ENCODE data around the gene UNC5B. TPM values are rescaled to one million over a fixed set of nuclear protein-coding genes. Genes with fewer than 3 reads are reported as not detected.

UNC5B gene
- total RNA-seq, 1 experiment from 2014 or later: 11.4 TPM

DNA sequence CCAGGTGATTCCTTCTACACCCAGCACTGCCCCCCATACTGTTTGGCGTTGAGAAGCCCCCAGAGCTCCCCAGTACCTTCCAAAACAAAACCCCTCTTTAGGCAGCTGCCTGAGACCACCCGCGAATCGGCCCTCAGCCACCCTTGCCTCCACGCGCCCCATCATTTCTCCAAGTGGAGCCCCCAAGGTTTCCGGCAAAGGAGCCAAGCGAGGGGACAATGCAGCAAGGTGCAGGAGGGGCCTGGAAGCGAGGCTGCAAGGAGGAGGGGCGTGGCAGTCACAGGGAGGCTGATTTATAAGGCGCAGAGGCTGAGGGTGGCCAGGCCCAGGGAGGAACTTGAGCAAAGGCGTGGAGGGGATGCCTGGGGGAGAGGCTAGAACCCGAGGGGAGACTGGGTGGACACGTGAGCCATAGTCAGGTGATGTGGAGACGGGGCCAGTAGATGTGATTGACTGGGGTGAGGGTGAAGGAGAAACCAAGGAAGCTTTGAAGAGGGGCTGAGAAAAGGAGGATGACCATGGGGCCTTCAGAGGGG, 122.9 kb downstream of the UNC5B start:
- no peaks in the 10 kb centered on the region for H3K27me3 ChIP-seq

GRCh38 chr10:71336632-71337031, 124.3 kb downstream of the UNC5B start:
- Histone ChIP-seq H3K36me3 (no peaks in the 10 kb centered on the region), H3K9me3 (no peaks in the 10 kb centered on the region), H3K4me3 (no peak overlapping the region), H3K27me3 (no peaks in the 10 kb centered on the region)
- DNase-seq: no peak

More for the DNA sequence above, 122.9 kb downstream of the UNC5B start:
- no peak overlapping the region for H3K4me3 ChIP-seq
- H3K9me3 ChIP-seq: no peaks in the 10 kb centered on the region
- no peaks in the 10 kb centered on the region for H3K36me3 ChIP-seq
- no peak for DNase-seq

- no peak for DNase-seq
- no peaks in the 10 kb centered on the region for H3K36me3 ChIP-seq
- H3K4me3 ChIP-seq: no peak overlapping the region
- H3K27me3 ChIP-seq: no peaks in the 10 kb centered on the region
- H3K9me3 ChIP-seq: no peaks in the 10 kb centered on the region
Observed at GRCh38 chr10:71337219-71337701, 124.9 kb downstream of the UNC5B start.

GRCh38 chr10:71338728-71339495, 126.5 kb downstream of the UNC5B start:
- no peaks in the 10 kb centered on the region for H3K36me3 ChIP-seq
- no peaks in the 10 kb centered on the region for H3K9me3 ChIP-seq
- DNase-seq: no peak
- no peaks in the 10 kb centered on the region for H3K27me3 ChIP-seq
- H3K4me3 ChIP-seq: no peak overlapping the region

DNA sequence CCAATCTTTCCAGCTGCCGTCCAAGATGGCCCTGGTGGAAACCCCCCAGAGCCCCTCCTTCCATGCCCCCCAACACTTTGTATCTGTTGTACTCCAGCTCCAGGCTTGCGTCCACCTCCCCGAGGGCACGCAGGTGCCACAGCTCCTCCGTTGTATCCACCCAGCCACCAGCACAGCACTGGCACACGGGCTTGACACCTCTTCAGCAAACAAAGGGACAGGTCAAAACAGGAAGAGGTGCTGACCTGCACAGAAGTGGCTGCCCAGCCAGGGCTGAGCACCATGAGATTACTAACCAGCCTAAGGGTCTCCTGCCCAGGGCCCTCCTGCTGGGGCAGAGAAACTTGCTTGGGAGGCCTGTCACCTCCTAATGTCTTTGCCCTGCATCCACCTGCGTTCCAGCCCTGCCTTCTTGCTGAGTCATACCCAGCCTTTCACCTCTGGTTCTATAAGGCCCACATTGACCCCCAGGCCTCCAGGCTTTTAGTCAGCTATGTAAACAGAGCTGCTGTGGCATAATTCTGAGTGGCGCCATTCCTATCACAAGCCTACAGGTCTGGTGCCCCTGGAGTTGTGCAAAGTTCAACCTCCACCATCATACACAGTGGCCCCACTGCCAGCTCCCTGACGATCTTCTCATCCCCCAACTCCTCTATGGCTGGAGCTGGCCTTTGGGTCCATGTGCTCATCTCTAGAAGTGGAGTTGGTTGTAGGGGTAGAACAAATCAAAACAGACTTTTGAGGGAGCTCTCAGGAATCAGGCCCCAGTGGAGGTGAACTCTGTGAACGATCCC, 127.6 kb downstream of the UNC5B start:
- DNase-seq: no peak
- no peaks in the 10 kb centered on the region for H3K36me3 ChIP-seq
- H3K27me3 ChIP-seq: no peaks in the 10 kb centered on the region

GRCh38 chr10:71342573-71343391, 130.4 kb downstream of the UNC5B start:
- no peak for DNase-seq
- Histone ChIP-seq H3K36me3 (no peaks in the 10 kb centered on the region), H3K9me3 (no peaks in the 10 kb centered on the region), H3K4me3 (no peak overlapping the region), H3K27me3 (no peaks in the 10 kb centered on the region)

More for the DNA sequence above, 127.6 kb downstream of the UNC5B start:
- Histone ChIP-seq H3K4me3 (no peak overlapping the region), H3K9me3 (no peaks in the 10 kb centered on the region)

DNA sequence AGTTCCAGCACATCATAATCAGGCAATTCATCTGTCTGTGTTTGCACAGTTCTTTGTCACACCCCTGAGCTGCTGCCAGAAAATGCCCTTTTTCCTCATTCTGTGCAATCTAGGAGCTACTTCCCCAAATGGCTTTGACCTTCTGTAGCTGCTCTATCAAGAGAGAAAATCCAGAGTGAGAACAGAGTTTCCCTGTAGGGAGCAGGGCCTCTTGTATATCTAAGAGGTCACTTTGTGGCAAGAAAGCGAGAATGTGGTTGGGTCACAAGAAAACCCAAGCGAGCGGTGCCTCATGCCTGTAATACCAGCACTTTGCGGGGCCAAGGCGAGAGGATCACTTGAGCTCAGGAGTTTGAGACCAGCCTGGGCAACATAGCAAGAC, 131.0 kb downstream of the UNC5B start:
- Histone ChIP-seq H3K27me3 (no peaks in the 10 kb centered on the region), H3K9me3 (no peaks in the 10 kb centered on the region), H3K4me3 (no peak overlapping the region), H3K36me3 (no peaks in the 10 kb centered on the region)
- no peak for DNase-seq

DNA sequence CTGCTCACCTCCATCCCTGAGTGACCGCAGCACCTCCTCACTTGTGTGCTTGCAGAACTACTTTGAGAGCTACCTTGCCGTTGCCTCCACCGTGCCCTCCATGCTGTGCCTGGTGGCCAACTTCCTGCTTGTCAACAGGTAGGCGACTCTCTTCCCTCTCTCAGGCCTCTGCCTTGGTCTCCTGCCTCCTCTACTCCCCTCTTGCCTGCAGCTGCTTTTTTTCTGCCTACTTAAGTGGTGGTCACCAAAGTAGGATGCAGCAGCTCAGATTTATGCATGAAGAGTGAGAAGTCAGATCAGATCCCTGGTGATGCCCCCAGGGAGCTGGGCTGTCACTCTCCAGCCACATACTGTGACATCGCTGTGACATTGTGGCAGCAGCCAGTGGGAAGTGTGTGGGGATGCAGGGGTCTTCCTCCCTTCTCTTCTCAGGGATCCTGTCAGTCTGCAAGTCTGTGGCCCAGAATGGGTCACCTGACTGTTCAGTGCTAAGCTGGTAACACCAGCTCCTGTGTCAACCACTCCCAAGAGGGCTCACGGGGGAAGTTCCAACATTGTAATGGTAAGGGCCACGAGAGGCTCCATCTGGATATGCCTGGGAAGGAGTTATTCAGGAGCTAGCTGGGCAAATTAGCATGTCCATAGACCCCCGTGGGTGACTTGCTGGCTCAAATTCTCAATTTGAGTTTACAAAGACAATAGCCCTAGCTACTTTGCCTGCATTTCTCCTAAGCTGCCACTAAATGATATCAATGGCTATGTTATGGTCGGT, 132.0 kb downstream of the UNC5B start:
- Histone ChIP-seq H3K9me3 (no peaks in the 10 kb centered on the region), H3K36me3 (no peaks in the 10 kb centered on the region), H3K27me3 (no peaks in the 10 kb centered on the region), H3K4me3 (no peak overlapping the region)
- no peak for DNase-seq

DNA sequence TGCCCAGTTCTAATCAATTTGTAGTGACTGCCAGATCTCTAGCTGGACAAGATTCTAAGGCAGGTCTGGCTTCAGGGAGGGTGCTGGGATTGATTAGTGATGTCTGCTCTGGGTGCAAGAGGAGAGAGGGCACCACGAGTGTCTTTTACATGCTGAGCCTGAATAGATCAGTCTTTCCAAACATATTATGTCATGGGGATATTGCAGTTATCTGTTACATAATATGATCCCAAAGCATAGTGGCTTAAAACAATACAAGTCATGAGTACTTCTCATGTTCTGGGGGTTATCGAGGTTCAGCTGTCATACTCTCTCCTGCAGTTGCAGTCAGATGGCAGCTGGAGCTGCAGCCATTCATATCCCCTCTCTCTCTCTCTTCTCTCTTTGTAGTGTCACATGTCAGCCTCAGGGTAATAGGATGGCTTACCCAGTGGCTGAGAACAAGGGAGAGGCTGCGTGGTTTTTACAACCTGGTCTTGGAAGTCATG, 132.7 kb downstream of the UNC5B start:
- Histone ChIP-seq H3K4me3 (no peak overlapping the region), H3K36me3 (no peaks in the 10 kb centered on the region), H3K27me3 (no peaks in the 10 kb centered on the region), H3K9me3 (no peaks in the 10 kb centered on the region)
- no peak for DNase-seq

- no peak for DNase-seq
- Histone ChIP-seq H3K27me3 (no peaks in the 10 kb centered on the region), H3K36me3 (no peaks in the 10 kb centered on the region), H3K4me3 (no peak overlapping the region), H3K9me3 (no peaks in the 10 kb centered on the region)
Observed at GRCh38 chr10:71345694-71346093, 133.3 kb downstream of the UNC5B start.

DNA sequence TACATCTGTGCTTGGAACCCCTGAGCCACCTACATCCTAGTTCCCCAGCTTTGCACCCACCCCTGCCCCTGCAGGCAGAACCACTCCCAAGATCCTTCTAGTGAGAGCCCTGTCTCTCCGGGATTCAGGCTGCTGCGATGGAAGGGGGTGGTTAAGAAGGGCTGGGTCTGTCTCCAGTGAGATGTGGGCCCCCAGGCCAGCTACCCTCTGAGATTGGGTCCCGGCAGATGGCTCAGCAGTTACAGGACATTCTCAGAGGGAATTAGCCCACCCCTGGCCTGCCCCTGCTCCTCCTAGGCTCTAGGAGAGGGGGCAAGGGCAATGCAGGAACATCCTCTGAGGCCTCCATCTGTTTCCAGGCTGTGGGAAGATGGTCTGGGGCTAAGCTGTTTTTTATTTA, 134.4 kb downstream of the UNC5B start:
- no peaks in the 10 kb centered on the region for H3K27me3 ChIP-seq
- DNase-seq: no peak
- H3K9me3 ChIP-seq: no peaks in the 10 kb centered on the region
- no peak overlapping the region for H3K4me3 ChIP-seq
- H3K36me3 ChIP-seq: no peaks in the 10 kb centered on the region

DNA sequence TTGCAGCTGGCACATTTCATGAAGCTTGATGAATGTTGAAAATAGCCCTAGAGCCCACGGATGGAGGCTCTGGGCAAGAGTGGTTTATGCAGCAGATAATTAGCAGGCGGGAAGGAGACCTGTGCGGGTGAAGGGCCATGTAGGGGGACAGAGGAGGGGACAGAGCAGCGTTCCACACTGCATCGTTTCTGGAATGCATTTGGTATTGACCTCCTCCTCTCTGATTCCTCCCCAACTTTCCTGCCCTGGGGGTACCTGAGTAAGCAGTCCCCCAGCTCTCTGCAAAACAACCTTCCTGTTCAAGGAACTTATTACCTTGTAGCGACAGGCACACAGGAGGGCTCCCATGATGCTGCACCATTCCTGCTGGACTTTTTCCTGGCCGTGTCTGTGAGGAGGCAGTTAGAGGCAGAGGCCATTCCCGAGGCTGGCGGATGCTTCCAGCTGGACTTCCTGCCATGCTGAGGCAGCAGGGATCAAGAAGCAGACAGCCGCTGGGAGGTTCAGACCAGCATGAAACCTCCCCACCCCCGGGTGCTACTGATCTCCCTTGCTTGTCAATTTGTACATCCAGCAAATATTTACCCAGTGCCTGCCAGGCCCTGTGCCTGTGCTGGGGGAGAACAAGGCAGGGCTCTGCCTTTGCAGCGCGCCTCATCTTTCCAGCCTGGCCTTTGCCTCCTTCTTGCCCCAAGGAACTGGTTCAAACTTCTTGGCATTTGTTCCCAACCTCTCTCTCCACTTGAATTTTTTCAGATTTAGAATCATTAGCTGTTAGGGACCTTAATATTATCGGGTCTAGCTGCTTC, 135.4 kb downstream of the UNC5B start:
- Histone ChIP-seq H3K4me3 (no peak overlapping the region), H3K36me3 (no peaks in the 10 kb centered on the region), H3K27me3 (no peaks in the 10 kb centered on the region), H3K9me3 (no peaks in the 10 kb centered on the region)
- DNase-seq: no peak

- no peak overlapping the region for H3K4me3 ChIP-seq
- DNase-seq: no peak
- H3K27me3 ChIP-seq: no peaks in the 10 kb centered on the region
- no peaks in the 10 kb centered on the region for H3K9me3 ChIP-seq
- no peaks in the 10 kb centered on the region for H3K36me3 ChIP-seq
Observed at GRCh38 chr10:71348850-71349249, 136.5 kb downstream of the UNC5B start.

- DNase-seq: no peak
- Histone ChIP-seq H3K36me3 (no peaks in the 10 kb centered on the region), H3K27me3 (no peaks in the 10 kb centered on the region), H3K4me3 (no peak overlapping the region), H3K9me3 (no peaks in the 10 kb centered on the region)
Observed at GRCh38 chr10:71349406-71349805, 137.0 kb downstream of the UNC5B start.

DNA sequence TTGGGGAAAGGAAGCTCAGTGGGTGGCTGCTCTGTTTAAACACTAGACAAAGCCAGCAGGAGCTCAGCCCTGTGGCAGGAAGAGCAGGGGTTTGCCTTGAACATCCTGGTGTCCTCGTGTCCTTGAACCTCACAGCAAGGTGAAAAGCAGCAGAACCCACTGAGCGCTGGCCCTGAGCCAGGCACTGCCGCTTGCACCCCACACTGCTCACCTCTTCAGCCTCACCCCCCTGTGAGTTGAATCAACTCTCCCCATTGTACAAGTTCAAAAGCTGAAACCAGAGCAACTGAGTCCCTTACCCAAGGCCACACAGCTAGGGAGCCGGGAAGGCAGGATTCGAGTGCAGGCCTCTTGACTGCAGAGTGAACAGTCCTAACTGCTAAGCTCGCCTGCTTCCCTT, 138.7 kb downstream of the UNC5B start:
- DNase-seq: no peak
- H3K27me3 ChIP-seq: no peaks in the 10 kb centered on the region
- H3K9me3 ChIP-seq: no peaks in the 10 kb centered on the region
- H3K4me3 ChIP-seq: no peak overlapping the region
- no peaks in the 10 kb centered on the region for H3K36me3 ChIP-seq

Data from MG63 (cell line).